Measurements from ENCODE around the gene DRD4.
"Not testable (repeated sequence)": the region's sequence is repeated elsewhere in the genome, so short reads cannot be mapped to it uniquely, and the experiment has no call there.

The DRD4 gene

DNA sequence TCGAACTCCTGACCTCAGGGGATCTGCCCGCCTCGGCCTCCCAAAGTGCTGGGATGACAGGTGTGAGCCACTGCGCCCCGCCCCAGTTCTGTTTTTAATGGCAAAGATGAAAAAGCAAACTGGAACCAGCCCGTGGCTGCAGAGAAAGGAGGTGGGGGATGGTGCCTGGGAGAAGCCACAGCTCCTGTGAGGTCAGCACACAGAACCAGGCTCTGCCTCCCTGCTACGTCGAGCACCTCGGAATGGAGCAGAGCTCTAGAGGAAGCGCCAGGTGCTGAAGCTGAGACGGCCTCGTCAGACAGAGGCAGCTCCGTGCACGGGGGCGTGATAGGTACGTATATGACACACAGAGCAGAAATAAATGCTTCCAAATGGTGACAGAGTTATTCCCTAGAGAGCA is 8.5 kb downstream of the DRD4 start:
- DNase-seq, result no peak

DNA sequence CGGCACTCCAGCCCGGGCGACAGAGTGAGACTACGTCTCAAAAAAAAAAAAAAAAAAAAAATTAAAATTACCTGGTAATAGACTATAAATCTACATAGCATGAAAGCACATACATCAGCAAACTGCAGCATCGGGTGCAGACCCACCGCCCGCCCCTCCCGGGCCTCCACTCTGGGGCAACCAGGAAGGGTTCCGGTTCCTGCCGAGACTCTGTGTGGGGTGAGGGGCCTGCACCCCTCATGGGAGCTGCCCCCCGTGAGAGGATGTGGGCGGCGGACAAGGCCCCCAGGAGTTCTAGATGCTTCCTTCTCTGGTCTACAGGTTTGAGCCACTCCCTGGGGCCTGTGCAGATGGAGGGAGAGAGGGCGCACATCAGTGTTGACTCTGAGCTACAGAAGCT is 9.1 kb downstream of the DRD4 start:
- no peak for DNase-seq

DNA sequence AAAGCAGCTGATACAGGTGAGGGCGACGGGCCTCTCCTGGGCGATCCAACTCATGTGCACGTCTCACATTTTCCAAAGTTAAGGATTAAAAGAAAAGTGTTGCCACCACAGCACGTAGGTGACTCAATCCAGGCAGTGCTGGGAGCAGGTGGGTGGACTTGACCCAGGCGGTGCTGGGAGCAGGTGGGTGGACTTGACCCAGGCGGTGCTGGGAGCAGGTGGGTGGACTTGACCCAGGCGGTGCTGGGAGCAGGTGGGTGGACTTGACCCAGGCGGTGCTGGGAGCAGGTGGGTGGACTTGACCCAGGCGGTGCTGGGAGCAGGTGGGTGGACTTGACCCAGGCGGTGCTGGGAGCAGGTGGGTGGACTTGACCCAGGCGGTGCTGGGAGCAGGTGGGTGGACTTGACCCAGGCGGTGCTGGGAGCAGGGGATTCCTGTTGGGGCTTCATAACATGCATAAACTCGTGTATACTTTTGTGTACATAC is 10.6 kb downstream of the DRD4 start:
- DNase-seq, result not testable (repeated sequence)

DNA sequence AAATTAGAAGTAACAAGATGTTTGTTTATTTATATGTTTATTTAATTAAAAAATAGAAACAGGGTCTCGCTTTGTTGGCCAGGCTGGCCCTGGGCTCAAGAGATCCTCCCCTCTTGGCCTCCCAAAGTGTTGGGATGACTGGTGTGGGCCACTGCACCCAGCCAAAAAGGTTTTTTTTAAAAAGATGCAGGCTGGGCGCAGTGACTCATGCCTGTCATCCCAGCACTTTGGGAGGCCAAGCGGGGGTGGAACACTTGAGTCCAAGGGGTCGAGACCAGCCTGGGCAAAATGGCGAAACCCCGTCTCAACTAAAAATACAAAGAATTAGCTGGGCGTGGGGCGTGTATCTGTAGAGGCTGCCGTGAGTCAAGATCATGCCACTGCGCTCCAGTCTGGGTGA is 13.4 kb downstream of the DRD4 start:
- DNase-seq, result no peak

DNA sequence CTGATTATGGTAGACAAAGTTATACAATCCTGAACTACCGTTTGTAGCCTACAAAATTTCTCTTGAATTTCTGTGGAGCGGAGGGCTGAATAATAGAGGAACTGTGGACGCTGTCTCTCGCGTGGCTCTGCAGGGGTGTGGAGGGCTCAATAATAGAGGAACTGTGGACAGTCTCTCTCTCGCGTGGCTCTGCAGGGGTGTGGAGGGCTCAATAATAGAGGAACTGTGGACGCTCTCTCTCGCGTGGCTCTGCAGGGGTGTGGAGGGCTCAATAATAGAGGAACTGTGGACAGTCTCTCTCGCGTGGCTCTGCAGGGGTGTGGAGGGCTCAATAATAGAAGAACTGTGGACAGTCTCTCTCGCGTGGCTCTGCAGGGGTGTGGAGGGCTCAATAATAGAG is 16.1 kb downstream of the DRD4 start:
- DNase-seq, result not testable (repeated sequence)

DNA sequence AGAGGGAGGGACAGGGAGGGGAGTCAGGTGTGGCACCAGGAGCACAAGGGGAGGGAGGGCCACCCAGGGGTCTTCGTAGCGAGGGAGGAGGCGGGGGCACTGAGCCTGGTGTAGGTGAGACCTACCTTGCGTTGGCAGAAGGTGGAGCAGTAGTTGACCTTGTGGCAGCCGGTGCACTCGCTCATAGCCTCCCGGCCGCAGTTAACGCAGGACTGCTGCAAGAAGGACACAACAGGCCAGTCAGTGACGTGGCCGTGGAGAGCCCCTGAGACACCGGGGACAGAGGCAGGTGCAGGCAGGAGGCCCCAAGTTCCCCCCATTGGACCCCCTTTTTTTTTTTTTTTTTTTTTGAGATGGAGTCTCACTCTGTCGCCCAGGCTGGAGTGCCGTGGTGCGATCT is 16.8 kb downstream of the DRD4 start:
- DNase-seq, result no peak

DNA sequence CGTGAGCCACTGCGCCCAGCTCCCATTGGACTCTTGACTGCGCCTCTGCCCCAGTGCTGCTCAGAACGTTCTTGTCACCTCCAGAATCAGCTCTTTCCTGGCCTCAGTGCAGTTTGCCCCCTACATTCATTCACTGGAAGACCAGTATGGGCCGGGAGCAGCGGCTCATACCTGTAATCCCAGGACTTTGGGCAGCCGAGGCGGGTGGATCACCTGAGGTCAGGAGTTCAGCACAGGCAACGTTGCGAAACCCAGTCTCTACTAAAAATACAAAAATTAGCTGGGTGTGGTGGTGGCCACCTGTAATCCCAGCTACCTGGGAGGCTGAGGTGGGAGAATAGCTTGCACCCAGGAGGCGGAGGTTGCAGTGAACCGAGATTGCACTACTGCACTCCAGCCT is 17.4 kb downstream of the DRD4 start:
- DNase-seq, result not testable (repeated sequence)

DNA sequence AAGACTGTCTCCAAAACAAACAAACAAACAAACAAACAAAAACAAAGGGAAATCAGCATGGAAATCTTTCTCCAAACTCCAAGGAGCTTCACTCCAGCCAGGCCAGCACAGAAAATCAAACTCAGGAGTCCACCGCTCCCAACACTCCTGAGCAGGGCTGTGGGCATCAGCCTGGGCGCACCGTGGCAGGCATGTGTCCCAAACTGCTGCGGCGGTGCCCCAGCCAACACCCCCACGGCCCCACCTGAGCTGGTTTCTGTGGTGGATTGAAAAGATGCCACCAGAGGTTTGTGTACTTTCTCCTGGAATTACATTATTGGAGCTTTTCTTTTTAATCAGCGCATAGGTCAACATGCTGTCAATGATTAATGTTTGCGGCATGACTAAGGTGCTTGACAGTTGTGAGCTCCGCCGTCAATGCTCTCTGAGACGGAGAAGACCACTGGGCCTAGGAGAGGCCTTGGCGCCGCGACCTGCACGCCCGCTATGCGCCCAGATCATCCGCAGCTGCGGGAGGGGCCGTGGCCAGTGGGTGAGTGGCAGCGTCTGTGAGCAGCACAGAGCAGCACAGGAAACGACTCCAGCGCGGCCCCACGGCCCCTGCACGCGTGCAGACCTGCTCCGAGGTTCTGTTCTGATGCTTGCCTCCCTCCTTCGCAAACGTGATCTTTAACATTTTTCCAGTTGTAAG is 18.1 kb downstream of the DRD4 start:
- DNase-seq, result no peak

DNA sequence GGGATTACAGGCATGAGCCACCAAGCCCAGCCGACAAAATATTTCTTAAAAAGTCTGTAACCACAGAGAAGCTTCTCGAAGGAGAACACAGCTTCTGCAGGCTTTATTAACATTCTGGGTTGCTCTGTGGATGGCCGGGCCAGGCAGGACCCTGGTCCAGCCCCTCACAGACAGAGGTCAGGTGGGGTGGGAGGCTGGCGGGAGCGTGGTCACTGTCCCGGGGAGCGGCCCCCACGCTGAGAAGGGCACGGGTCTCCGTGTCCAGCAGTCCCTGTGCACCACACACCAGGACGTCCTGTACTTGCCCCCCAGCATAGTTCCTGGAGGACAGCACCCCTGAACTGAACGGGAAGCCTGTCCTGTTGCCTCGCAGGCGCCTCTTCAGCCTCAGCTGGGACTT is 19.4 kb downstream of the DRD4 start:
- DNase-seq, result no peak

DNA sequence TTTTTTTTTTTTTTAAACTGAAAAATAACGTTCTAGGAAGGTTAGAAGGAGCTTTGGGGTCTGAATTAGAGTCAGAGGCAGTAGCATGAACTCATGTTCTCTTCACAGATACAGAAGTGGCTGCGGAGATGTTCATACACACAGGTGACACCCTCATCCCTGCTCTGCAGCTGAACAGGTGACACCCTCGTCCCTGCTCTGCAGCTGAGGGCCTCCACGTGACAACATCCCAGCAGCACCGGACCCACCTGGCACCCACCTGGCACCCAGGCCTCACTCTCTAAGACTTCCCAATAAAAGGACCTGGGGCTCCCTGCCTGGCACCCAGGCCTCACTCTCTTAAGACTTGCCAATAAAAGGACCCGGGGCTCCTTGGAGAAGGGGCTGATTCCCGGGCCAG is 19.8 kb downstream of the DRD4 start:
- no peak for DNase-seq

DNA sequence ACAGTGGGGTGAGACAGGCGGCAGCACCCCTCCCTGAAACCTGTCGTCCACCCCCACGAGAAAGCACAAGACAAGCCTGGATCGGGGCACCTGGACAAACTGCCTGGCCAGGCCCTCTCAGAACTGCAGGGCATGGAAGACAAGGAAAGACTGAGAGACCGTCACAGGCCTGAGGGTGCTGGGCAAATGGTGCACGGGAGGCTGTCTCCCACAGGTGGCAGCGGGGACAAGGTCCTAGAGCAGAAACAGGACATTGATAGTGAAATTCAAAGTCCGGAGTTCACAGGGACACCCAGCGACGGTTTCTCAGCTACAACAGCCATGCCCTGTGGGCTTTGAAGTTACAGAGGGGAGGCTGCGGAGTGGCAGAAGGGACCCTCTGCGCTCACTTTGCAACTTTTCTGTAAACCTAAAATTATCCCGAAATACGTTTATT is 20.6 kb downstream of the DRD4 start:
- DNase-seq, result no peak

DNA sequence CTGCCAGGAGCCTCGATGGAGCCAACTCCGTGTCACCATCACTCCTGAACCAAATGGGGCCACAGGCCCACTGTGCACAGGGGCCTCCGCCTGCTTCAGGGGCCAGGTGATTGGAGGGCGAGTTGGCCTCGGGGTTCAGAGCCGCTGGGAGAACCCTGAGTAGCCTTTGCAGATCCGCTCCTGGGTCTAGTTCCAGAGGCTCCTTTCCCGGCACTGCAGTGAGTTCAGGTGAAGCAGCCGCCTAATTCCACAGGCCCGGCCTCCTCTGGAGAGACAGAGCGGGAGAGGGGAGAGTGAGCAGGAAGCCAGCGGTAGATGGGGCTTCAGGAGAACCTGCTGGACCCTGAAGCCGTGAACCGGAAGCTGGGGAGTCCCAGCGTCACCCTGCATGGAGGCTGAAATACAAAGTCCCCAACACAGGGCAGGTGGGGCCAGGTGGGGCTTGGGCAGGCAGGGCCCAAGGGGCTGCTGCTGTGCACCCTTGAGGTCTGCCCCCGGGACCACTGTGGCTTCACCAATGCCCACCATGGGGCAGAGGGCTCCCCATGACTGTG is 22.5 kb downstream of the DRD4 start:
- no peak for DNase-seq

DNA sequence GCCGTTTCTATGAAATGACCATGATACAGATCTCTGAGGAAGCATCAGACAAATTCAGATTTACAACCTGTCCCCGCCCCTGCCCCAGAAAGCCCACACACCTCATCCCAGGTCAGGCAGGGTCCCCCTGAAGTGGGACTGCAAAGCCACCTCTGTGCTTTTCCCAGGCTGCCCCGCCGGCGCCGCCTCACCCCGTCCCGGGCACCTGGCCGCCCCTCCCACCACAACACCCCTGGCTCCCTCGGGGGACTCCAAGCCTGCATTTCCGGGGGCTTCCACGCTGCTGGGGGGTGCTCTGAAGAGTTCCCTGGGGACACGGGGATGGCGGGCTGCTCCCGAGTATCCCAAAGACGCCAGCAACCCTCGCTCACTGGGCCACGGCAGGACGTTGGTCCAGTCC is 23.2 kb downstream of the DRD4 start:
- DNase-seq, result no peak

DNA sequence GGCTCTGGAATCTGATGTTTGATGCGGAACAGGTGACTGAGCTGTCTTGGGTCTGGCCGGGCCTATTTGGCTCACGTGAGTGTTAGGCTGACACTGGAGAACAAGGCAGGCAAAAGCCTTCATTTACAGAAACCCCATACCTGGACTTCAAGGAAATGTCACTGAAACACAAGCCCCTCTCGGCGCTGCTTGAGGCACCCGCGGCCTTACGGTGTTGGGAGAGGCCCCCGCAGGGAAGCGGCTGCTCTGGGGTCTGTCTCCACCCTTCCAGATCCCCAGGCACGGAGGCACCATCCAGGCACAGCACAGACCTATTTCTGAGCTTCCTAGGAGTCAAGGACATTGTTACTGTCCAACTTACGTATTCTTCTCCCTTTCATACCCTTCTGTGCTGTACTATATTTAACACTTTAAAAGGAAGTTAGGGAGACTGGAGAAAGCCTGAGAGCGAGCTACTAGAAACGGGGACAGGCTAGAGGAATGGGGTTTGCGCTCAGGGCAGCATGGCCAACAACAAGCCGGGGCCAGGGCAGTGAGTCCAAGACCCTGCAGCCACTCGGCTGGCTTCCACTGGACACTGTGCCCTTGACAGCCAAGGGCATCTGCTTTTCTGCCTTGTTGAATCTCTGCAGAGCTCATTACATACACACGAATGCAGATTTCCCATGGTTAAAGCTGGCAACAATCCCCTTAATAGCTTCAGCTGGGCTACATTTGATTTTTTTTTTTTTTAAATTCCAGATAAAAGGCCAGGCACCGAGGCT is 23.8 kb downstream of the DRD4 start:
- no peak for DNase-seq

DNA sequence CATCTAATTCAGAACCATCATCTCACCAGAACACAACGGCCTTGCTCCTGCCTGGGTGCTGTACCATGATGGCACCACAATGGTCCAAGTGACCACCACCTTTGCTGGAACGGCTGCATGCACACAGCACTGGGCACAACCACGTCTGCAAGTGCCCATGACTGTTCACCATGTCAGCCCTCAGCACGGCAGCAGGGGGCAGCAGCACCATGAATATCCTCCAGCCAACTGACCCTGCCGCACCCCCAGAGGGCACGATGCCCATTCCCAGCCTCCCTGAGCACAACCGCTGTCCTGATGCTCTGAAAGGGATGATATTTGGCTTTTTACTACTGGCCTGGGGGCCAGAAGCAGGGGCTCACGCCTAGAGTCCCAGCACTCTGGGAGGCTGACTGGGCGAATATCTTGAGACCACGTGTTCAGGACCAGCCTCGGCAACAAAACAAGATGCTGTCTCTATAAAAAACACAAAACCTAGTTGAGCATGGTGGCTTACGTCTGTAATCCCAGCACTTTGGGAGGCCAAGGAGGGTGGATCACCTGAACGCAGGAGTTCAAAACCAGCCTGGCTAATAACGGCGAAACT is 25.7 kb downstream of the DRD4 start:
- no peak for DNase-seq

DNA sequence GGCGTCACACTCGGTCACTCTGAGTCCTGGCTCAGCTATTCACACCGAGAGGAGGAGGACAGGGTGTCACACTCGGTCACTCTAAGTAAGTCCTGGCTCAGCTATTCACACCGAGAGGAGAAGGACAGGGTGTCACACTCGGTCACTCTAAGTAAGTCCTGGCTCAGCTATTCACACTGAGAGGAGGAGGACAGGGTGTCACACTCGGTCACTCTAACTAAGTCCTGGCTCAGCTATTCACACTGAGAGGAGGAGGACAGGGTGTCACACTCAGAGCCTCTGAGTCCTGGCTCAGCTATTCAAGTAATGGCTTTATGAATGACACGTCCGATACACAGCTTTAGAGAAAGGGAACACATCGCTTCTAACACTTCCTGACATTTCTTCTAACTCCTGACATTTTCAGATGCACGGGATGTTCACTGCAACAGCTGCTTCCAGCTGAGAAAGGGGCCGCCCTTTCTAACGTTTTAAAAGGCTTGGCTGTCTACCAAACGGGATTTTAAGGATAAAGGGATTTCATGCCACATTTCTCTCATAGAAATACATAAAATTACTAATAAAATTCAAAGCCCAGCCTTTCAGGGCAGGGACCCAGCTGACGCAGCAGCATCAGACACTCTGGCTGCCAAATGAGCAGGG is 28.1 kb downstream of the DRD4 start:
- DNase-seq, result no peak

DNA sequence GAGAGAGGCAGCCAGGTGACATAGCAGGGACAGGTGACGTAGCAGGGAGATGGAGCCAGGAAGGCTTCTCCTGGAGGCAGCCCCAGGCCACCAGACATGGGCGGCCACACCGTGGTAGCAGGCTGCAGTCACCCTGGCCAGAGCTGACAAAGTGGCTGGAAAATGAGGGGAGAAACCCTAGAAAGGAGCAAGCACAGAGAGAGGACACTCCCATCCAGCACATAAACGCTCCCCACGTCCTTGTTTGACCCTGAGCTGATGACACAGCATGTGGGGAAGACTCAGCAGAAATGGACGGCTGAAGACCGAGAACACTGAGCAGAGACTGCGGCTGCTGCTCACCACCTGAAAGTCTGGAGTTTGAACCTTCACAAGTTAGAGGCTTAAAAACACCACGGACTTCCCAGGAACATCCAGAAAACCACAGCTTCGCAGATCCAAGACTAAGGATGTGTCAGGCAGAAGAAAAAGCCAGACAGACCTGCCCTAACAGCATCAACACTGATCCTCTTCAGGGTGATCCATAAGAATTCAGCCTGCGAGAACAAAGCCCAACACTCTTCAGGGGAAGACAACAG is 28.7 kb downstream of the DRD4 start:
- DNase-seq, result no peak

DNA sequence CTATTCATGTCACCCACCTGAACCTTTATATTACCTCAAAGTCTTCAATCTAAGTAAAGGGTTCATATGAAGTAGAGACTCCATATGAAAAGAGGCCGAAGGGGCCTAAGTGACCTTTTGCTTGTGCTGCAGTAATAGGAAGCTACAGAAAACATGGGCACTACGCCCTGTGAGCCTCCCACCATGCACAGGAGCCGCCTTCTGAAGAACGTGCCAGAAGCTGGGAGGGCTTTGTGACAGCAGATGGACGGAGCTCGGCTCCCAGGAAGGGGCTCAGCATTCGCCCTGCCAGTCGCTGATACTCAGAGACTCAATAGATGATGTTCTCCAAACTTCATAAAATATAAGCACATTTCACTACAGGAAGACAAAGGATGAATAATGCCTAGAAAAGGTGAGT is 36.8 kb downstream of the DRD4 start:
- no peak for DNase-seq

DNA sequence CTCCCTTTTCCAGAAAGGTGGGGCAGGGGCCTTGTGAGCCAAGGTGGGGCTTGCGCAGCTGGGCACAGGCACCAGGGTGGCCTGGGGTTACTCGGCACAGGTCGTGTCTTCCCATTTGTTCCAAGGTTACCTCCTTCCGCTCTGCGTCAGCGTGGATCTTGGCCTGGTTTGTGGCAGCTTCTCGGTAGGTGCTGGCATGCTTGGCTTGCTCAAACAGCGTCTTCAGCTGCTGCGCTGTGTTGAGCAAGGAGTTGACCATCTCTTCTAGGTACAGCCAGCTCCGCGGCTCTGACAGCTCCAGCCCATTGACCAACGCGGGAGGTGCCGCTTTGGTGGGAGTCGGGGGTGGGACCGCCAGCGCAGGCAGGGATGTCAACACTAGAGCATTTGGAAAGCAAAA is 37.3 kb downstream of the DRD4 start:
- no peak for DNase-seq

DNA sequence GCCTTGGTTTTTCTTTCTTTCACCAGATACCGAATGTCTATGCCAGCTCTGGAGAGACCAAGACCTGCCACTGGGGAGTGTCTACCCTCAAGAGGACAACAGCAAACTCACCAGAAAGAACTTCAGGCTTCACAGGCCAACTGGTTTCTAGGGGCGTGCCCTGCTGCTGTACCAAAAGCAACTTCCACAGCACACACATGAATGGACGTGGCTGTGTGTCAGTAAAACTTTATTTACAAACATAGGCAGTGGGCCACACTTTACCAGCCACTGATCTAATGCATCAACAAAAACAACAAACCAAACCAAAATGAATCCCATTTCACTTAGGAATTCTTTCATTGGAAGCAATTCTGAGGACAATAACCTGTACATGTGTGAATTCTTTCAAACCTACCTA is 41.2 kb downstream of the DRD4 start:
- no peak for DNase-seq

DNA sequence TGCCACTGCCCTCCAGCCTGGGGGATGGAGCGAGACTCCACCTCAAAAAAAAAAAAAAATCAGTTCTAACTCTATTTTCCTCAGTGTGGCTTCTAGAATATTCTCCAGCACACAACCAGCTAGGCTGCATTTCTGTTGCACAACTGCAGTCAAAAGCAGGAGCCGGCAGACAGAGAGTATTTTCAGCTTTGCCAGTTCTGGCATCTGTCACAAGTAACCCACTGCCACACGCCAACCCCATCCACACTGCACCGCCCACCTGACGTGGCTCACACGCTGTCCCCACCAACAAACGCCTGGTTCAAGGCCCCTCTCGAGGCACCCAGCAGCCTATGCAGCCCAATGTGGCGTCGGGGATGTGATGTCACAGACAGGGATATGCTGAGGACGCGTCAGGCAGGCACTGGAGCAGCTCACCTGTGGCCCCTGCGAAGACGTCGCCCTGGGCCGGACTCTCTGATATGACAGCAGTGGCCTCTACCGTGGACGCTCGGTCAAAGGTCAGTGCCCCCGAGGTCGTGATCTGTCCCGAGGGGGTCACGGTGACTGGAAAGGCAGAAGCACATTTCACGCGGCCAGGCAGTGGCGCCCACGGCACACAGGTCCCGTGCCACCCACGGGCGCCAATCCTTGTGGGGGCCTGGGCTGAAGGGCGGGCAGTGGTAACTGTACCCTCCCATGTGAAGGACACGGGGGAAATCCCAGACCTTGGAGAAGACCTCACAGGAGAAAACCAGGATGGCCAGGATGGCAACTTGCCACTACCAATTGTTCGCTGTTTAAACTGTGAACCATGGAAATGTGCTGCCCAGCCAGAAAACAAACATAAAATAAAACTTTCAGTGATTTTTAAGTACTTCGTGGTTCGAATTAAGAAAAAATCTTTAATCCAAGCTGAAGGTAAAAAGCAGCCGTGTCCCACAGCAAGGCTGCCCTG is 42.5 kb downstream of the DRD4 start:
- DNase-seq, result no peak

DNA sequence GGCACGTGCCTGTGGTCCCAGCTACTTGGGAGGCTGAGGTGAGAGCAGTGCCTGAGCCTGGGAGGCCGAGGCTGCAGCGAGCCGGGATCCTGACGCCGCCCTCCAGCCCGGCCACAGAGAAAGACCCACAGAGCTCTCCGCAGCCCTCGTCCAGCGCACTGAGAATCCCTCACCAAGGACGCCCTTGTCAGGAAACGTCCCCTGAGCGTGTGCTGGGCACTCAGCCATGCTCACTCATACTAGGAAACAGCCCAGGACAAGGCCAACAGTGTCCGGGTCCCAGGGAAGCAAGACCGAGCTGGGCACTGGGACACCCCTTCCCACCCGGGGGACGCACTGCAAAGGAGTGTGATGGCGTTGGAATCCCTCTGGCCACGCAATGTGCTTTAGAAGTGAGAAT is 43.4 kb downstream of the DRD4 start:
- DNase-seq, result no peak
